GM12891 (cell line): Measurements from ENCODE around the gene TMC4.

Experiments
- POLR2A ChIP-seq: IDR thresholded peaks from 2 replicates; pipeline ENCODE4 v1.6.1; 2011; ENCODE audit warnings: low read depth, low read length, control low read depth
- POLR2AphosphoS5 ChIP-seq: IDR thresholded peaks from 2 replicates; pipeline ENCODE4 v1.6.1; 2011; ENCODE audit warnings: low read depth, low read length, control low read depth

- no peak for TF ChIP-seq POLR2A
- TF ChIP-seq POLR2AphosphoS5: no peak
These were observed 26.4 kb upstream of the TMC4 start for GRCh38 chr19:54199401-54199800.
